Mucosa of descending colon (tissue), 3 donors: ENCODE results near the gene PCSK2. TPM values are rescaled to one million over a fixed set of nuclear protein-coding genes. Genes with fewer than 3 reads are reported as not detected.

Source experiments
- ATAC-seq: fragments of 200-7000 bp; cut with Tn5 transposase; one replicate; pipeline ENCODE4 v1.9.1; 2020; ENCODE audit warnings: mild to moderate bottlenecking, moderate library complexity
- DNase-seq, 3 donors: peaks; one replicate each; pipeline ENCODE4 v3.0.0-alpha.2; 2020
- H3K36me3 ChIP-seq: fragments of 200-600 bp; one replicate; pipeline ENCODE4 v1.8.0; 2021; ENCODE audit warnings: low read depth, mild to moderate bottlenecking
- H3K4me1 ChIP-seq: fragments of 200-600 bp; one replicate; pipeline ENCODE4 v1.8.0; 2021; ENCODE audit warnings: low read depth, mild to moderate bottlenecking
- H3K4me3 ChIP-seq: fragments of 200-600 bp; one replicate; pipeline ENCODE4 v1.8.0; 2021; ENCODE audit warnings: mild to moderate bottlenecking
- H3K9me3 ChIP-seq: fragments of 200-600 bp; one replicate; pipeline ENCODE4 v1.8.0; 2021; ENCODE audit warnings: mild to moderate bottlenecking
- CTCF ChIP-seq: fragments of 200-600 bp; IDR thresholded peaks from one replicate; pipeline ENCODE4 v1.8.0; 2022; ENCODE audit warnings: antibody characterized with exemption, mild to moderate bottlenecking
- intact Hi-C, 2 donors: fragments of 100-400 bp; cut with DNase I in 1 of 2; cut with micrococcal nuclease in 1 of 2; formaldehyde crosslinking; loops; one replicate each; pipeline versions ENCODE4 v1.11.0 to v1.11.1; 2022; cut with DNase I, micrococcal nuclease
- total RNA-seq, 3 donors: library from RNA; stranded (reverse); fragmentation: NEBNext Ultra II Directional in 2 of 3; extraction: Animal tissue kit (Norgen Biotek cat#: 25700) in 2 of 3; gene quantifications; one replicate each; pipeline versions ENCODE4 v1.2.1 to v1.2.4, GENCODE V29; 2021 to 2023
- donor health status: DM: no; HTN: no; CAD: no; lungs with moderate emphysema.
- donor health status: DM: no; HTN: no; CAD: no.
- donor health status: DM: no; HTN: yes; CAD: no.

PCSK2 gene
- total RNA-seq, 3 donors from 2014 or later: 0.48 to 5.6 (median 1.4) TPM

DNA sequence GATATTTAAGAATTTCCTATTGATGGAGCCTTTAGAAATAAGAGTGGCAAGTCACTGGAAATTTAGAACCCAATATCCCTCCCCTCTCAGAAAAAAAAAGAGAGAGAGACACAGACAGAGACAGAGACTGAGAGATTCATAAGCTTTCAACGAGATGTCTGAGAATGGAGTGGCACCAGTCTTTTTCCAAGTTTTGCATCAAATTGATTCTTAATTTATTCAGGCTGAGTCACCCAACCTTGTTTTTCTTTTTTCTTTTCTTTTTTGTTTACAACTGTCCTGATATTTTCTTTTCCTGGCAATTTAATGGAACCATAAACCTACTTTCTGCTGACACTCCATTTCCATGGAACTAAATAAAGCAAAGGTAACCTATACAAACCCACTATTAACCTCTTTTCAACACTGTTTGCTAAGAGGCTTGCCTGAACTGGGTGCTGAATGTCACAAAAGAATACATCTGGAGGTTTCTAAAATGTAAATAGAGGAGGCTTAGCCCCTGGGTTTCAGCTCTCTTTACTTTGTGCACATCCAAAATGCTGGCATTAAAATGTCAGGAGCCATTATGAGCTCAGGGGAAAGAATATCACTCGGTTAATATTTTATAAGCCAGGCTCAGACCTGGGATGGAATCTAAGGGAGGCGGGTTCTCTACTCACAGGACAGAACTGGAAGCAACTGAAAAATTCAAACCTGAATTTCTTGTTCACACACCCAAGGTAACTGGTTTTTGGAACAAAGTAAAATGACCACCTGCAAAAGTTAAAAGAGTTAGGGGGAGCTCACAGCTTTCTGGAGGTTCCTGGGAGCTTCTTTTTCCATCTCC, 203.5 kb downstream of the PCSK2 start:
- no peaks in the 10 kb centered on the region for H3K4me1 ChIP-seq
- ATAC-seq (no peak), DNase-seq (no peak)
- no peak overlapping the region for H3K4me3 ChIP-seq
- no peaks in the 10 kb centered on the region for H3K9me3 ChIP-seq
- H3K36me3 ChIP-seq: no peaks in the 10 kb centered on the region
- intact Hi-C loops: loop anchor here (2.0 to 5.0 kb wide), 2 partner anchors 628 kb away; no protein-coding TSS in a partner anchor
- TF ChIP-seq CTCF: no peak

GRCh38 chr20:17431621-17432364, 205.0 kb downstream of the PCSK2 start:
- no peak for ATAC-seq
- TF ChIP-seq CTCF: peak; percentile 70
- intact Hi-C loops: loop anchor here (2.0 to 5.0 kb wide), 2 partner anchors 629 kb away; no protein-coding TSS in a partner anchor
- Histone ChIP-seq H3K9me3 (no peaks in the 10 kb centered on the region), H3K4me3 (no peak overlapping the region), H3K4me1 (no peaks in the 10 kb centered on the region), H3K36me3 (no peaks in the 10 kb centered on the region)
- peak in 2 of 3 donors; percentile 46 to 51 for DNase-seq

DNA sequence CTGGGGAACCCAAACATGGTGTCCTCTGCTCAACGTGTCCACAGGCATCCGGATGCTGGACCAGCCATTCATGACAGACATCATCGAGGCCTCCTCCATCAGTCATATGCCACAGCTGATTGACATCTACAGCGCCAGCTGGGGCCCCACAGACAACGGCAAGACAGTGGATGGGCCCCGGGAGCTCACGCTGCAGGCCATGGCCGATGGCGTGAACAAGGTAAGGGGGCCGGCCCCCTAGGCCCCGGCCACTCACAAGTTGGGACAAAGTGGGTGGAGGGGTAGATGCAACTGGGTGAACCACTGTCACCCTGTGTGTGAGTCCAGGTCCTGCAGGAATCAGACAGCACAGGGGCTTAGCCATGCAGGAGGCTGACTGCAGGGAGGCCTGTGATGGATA, 209.8 kb downstream of the PCSK2 start:
- TF ChIP-seq CTCF: no peak
- intact Hi-C loops: no loop called here

DNA sequence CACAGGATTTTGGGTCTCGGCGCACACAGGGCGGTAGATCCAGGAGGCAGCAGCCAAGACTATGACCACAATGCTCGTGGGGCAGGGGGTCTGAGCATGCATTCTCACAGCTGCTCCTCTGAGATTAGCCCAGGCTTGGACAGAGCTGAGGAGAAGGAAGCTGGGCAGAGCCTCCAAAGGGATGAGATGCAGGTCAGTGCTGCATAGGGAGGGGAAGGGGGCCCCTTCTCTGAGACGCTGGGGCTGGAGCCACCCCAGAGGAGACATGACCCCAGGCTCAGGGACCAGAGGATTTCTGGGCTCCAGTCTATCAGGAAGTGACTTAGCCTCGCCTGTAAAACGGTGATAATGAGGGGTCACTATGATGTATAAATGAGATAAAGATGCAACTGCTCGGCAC, 210.4 kb downstream of the PCSK2 start:
- ATAC-seq: no peak
- H3K4me3 ChIP-seq: no peak overlapping the region
- DNase-seq: no peak
- no peak for TF ChIP-seq CTCF
- intact Hi-C loops: no loop called here
- H3K9me3 ChIP-seq: no peaks in the 10 kb centered on the region
- no peaks in the 10 kb centered on the region for H3K4me1 ChIP-seq
- no peaks in the 10 kb centered on the region for H3K36me3 ChIP-seq

More for the DNA sequence above, 209.8 kb downstream of the PCSK2 start:
- no peaks in the 10 kb centered on the region for H3K36me3 ChIP-seq
- no peak for DNase-seq
- no peak for ATAC-seq
- H3K9me3 ChIP-seq: no peaks in the 10 kb centered on the region
- H3K4me1 ChIP-seq: no peaks in the 10 kb centered on the region
- H3K4me3 ChIP-seq: no peak overlapping the region

- DNase-seq (no peak), ATAC-seq (no peak)
- Histone ChIP-seq H3K36me3 (no peaks in the 10 kb centered on the region), H3K4me1 (no peaks in the 10 kb centered on the region), H3K4me3 (no peak overlapping the region), H3K9me3 (no peaks in the 10 kb centered on the region)
- intact Hi-C loops: no loop called here
- no peak for TF ChIP-seq CTCF
Observed at GRCh38 chr20:17438436-17439039, 211.7 kb downstream of the PCSK2 start.
